Activated CD4-positive, CD25-positive, alpha-beta regulatory T cell treated with anti-CD3 and anti-CD28 coated beads, Interleukin-2, amount 50 U/mL, for 16 hours (primary cell): Measurements from ENCODE around the gene ABHD8.

ENCODE experiments used
- DNase-seq: peaks from one replicate; pipeline ENCODE4 v3.0.0-alpha.2; 2020; ENCODE audit warnings: low read depth, low spot score

The ABHD8 gene

GRCh38 chr19:17266026-17266425 lies 37.2 kb downstream of the ABHD8 start:
- no peak for DNase-seq

- DNase-seq = no peak
Measured at GRCh38 chr19:17264641-17264979, 38.6 kb downstream of the ABHD8 start, which contains the start of gene USHBP1. TSS of gene USHBP1 (minus strand) at chr19:17264745. CDS start at chr19:17264299, 446 bp downstream.

GRCh38 chr19:17263712-17264640 lies 39.2 kb downstream of the ABHD8 start:
- DNase-seq = no peak

- no peak for DNase-seq
Measured at GRCh38 chr19:17262557-17262956, 40.7 kb downstream of the ABHD8 start.

- peak; percentile 85 for DNase-seq
Measured at GRCh38 chr19:17260842-17261325, 42.3 kb downstream of the ABHD8 start.

GRCh38 chr19:17259934-17260333 lies 43.3 kb downstream of the ABHD8 start:
- no peak for DNase-seq

GRCh38 chr19:17259118-17259780 lies 44.0 kb downstream of the ABHD8 start:
- DNase-seq = no peak

- no peak for DNase-seq
Measured at GRCh38 chr19:17256130-17256529, 47.1 kb downstream of the ABHD8 start.

- no peak for DNase-seq
Measured at GRCh38 chr19:17255150-17255621, 48.0 kb downstream of the ABHD8 start.

GRCh38 chr19:17254636-17255035 lies 48.6 kb downstream of the ABHD8 start:
- DNase-seq = no peak

- no peak for DNase-seq
Measured at GRCh38 chr19:17249887-17250548, 53.2 kb downstream of the ABHD8 start.

GRCh38 chr19:17248011-17248776 lies 55.0 kb downstream of the ABHD8 start:
- no peak for DNase-seq

- DNase-seq = no peak
Measured at GRCh38 chr19:17246681-17247425, 56.4 kb downstream of the ABHD8 start.

- DNase-seq = no peak
Measured at GRCh38 chr19:17245535-17245984, 57.7 kb downstream of the ABHD8 start, which contains the start of gene NR2F6. TSS of gene NR2F6 (minus strand) at chr19:17245919. CDS start at chr19:17245220, 699 bp downstream.

GRCh38 chr19:17244618-17245534 lies 58.3 kb downstream of the ABHD8 start:
- no peak for DNase-seq

GRCh38 chr19:17243830-17244617 lies 59.2 kb downstream of the ABHD8 start:
- no peak for DNase-seq

GRCh38 chr19:17243211-17243829 lies 59.9 kb downstream of the ABHD8 start:
- DNase-seq = no peak
